Fibroblast of the aortic adventitia (primary cell): Measurements from ENCODE around the gene IL12RB1. TPM values are rescaled to one million over a fixed set of nuclear protein-coding genes. Genes with fewer than 3 reads are reported as not detected.

Source experiments
- DNase-seq: peaks from one replicate; pipeline ENCODE4 v3.0.0-alpha.2; 2010; ENCODE audit warnings: low read depth
- H3K4me3 ChIP-seq: 2 replicates; pipeline ENCODE4 v1.5.1; 2011; ENCODE audit warnings: low read depth, mild to moderate bottlenecking, control low read depth, low read length, moderate library complexity
- CTCF ChIP-seq: IDR thresholded peaks from 2 replicates; pipeline ENCODE4 v1.5.1; 2011; ENCODE audit warnings: mild to moderate bottlenecking, low read length, control low read depth, inconsistent platforms; ENCODE audit not compliant: insufficient read depth
- total RNA-seq: library from RNA; depleted of rRNA; stranded (reverse); fragments of >200 nt; gene quantifications from 2 replicates; pipeline ENCODE4 v1.2.3, GENCODE V29; 2012; ENCODE audit warnings: low replicate concordance

Gene IL12RB1
- total RNA-seq, 1 donor, result not detected

GRCh38 chr19:18126097-18126496, 39.4 kb upstream of the IL12RB1 start:
- no peak for TF ChIP-seq CTCF
- no peak for DNase-seq
- no peak overlapping the region for H3K4me3 ChIP-seq

- TF ChIP-seq CTCF, result no peak
- no peak for DNase-seq
- no peak overlapping the region for H3K4me3 ChIP-seq
These were observed 37.1 kb upstream of the IL12RB1 start for GRCh38 chr19:18123819-18124218.

GRCh38 chr19:18122860-18123795, 36.4 kb upstream of the IL12RB1 start:
- no peak for DNase-seq
- no peak for TF ChIP-seq CTCF
- H3K4me3 ChIP-seq, result no peak overlapping the region

- no peak overlapping the region for H3K4me3 ChIP-seq
- no peak for TF ChIP-seq CTCF
- no peak for DNase-seq
These were observed 35.7 kb upstream of the IL12RB1 start for GRCh38 chr19:18122424-18122823.

- no peak for DNase-seq
- TF ChIP-seq CTCF, result no peak
- no peak overlapping the region for H3K4me3 ChIP-seq
These were observed 34.4 kb upstream of the IL12RB1 start for GRCh38 chr19:18121166-18121565.

GRCh38 chr19:18120127-18120526, 33.4 kb upstream of the IL12RB1 start:
- TF ChIP-seq CTCF, result no peak
- DNase-seq, result no peak
- no peak overlapping the region for H3K4me3 ChIP-seq
